ENCODE data around the gene NUDT22.

NUDT22 gene

DNA sequence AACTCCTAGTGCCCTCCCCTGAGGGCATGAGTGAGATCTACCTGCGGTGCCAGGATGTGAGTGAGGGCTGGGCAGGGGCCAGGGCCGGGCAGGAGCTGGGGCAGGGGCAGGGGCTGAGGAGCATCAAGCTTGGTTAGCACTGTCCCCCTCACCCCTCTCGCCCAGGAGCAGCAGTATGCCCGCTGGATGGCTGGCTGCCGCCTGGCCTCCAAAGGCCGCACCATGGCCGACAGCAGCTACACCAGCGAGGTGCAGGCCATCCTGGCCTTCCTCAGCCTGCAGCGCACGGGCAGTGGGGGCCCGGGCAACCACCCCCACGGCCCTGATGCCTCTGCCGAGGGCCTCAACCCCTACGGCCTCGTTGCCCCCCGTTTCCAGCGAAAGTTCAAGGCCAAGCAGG, 5.8 kb upstream of the NUDT22 start:
- H3K4me3 ChIP-seq (ENCODE audit: control insufficient read depth, low read depth, low read length) = no peak overlapping the region
- DNase-seq (ENCODE audit: low read depth) = no peak
- TF ChIP-seq, protein P1, sequence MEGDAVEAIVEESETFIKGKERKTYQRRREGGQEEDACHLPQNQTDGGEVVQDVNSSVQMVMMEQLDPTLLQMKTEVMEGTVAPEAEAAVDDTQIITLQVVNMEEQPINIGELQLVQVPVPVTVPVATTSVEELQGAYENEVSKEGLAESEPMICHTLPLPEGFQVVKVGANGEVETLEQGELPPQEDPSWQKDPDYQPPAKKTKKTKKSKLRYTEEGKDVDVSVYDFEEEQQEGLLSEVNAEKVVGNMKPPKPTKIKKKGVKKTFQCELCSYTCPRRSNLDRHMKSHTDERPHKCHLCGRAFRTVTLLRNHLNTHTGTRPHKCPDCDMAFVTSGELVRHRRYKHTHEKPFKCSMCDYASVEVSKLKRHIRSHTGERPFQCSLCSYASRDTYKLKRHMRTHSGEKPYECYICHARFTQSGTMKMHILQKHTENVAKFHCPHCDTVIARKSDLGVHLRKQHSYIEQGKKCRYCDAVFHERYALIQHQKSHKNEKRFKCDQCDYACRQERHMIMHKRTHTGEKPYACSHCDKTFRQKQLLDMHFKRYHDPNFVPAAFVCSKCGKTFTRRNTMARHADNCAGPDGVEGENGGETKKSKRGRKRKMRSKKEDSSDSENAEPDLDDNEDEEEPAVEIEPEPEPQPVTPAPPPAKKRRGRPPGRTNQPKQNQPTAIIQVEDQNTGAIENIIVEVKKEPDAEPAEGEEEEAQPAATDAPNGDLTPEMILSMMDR (conservative IDR thresholded peaks at IDR 0.05; ENCODE audit: control insufficient read depth, insufficient read depth, low read depth, low read length) = no peak

DNA sequence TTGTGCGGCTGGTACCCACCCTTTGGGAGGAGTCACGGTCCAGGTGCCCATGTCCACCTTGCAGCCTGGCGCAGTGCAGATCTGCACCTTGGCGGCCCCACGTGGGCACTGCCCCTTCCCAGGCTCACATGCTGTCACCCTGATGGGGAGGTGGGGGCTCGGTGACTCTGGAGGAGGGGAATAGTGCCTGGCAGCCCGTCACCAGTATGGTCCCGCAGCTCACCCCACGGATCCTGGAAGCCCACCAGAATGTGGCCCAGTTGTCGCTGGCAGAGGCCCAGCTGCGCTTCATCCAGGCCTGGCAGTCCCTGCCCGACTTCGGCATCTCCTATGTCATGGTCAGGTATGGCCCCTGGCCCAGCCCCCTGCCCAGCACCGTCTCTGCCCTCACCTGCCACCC, 5.3 kb upstream of the NUDT22 start:
- no peak overlapping the region for H3K4me3 ChIP-seq (ENCODE audit: control insufficient read depth, low read depth, low read length)
- no peak for DNase-seq (ENCODE audit: low read depth)
- TF ChIP-seq, protein P1 (conservative IDR thresholded peaks at IDR 0.05; ENCODE audit: control insufficient read depth, insufficient read depth, low read depth, low read length) = no peak

DNA sequence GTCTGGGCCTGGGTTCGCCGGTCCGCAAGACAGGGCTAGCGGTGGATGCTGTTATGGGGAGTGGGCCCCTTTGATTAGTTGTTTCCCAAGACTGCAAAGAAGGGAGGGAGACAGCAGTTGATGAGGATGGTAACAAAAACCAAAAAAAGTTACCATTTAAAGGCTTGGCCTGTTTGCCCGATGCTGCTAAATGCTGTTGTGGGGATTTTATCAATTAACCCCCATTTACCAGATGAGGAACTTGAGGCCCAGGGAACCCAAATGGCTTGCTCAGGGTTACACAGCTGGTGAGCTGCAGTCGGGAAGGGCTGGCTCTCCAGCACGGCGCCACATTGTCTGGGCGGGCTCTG, 3.4 kb upstream of the NUDT22 start:
- H3K4me3 ChIP-seq (ENCODE audit: control insufficient read depth, low read depth, low read length) = no peak overlapping the region
- TF ChIP-seq, protein P1 (conservative IDR thresholded peaks at IDR 0.05; ENCODE audit: control insufficient read depth, insufficient read depth, low read depth, low read length) = no peak
- DNase-seq (ENCODE audit: low read depth) = no peak

DNA sequence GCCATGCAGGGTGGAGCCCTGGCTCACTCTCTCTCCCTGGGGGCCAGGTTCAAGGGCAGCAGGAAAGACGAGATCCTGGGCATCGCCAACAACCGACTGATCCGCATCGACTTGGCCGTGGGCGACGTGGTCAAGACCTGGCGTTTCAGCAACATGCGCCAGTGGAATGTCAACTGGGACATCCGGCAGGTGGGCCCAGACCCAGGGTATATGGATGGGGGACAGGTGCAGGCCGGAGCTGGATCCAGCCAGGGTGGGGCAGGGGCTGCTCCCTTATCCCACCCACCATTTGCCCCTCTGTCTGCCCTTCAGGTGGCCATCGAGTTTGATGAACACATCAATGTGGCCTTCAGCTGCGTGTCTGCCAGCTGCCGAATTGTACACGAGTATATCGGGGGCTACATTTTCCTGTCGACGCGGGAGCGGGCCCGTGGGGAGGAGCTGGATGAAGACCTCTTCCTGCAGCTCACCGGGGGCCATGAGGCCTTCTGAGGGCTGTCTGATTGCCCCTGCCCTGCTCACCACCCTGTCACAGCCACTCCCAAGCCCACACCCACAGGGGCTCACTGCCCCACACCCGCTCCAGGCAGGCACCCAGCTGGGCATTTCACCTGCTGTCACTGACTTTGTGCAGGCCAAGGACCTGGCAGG, 2.9 kb upstream of the NUDT22 start:
- TF ChIP-seq, protein P1 (conservative IDR thresholded peaks at IDR 0.05; ENCODE audit: control insufficient read depth, insufficient read depth, low read depth, low read length) = no peak
- no peak overlapping the region for H3K4me3 ChIP-seq (ENCODE audit: control insufficient read depth, low read depth, low read length)
- no peak for DNase-seq (ENCODE audit: low read depth)

DNA sequence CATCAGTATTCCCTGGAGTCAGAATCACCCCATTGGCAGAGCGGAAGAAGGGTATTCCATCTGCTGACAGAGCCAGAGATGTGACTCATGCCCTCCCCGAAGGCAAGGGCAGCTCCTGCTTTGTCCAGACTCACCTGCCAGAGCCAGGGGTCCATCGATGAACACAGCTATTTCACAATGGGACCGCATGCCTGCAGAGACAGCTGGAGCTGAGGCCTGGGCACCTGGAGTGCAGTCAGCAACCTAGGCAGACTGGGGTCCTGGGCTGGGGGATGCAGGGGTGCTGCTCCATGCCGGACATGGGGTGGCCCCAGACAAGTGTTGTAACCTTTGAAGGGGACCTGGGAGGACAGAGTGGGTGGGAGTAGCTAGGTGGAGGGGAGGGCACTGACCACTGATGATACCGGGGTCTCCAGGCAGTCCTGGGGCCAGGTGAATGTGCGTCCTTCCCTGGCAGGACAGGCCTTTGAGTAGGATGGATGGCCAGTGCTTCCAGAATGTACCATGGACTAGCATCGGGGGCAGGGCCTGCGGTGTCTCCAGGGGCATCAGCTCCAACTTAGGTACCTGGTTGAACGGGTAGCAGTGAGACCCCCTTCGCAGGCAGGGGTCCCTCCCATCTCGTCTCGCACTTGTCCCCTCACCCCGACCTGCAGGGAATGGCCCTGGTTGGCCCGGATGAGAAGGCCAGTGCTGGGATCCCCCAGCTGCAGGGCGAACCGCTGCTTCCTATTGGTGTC, 1.8 kb upstream of the NUDT22 start:
- peak; percentile 49 for DNase-seq (ENCODE audit: low read depth)
- TF ChIP-seq, protein P1 (conservative IDR thresholded peaks at IDR 0.05; ENCODE audit: control insufficient read depth, insufficient read depth, low read depth, low read length) = no peak
- H3K4me3 ChIP-seq (ENCODE audit: control insufficient read depth, low read depth, low read length) = no peak overlapping the region

DNA sequence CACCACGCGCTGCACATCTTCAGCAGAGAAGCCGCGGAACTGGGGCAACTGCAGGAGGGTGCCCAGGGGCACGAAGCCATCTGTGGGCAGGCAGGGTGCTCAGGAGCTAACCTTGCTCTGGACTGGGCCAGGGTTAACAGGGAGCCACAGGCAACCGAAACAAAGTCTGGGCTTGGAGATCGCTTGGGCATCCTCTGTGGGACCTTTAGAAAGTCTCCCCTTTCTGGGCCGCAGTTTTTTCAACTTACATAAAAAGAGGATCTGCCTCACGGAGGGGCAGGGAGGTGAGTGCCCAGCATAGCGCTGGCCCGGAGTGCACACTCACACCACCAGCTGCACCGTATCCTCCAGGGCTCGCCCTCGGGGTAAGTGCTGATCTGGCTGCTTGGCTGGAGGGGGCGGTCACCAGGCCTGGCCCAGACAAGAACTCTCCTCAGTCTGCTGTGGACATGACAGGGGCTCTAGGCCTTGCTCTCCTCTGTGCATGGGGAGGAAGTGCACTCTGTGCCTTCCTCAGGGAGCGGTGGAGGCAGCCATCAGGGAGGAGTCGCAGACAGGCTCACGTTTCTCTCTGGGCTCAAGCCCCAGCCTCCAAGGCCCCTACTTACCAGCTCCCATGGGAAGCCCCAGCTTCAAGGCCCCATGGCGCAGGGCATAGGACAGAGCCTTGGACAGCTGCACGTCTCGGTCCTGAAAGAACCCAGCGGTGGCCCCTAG, 1.0 kb upstream of the NUDT22 start:
- TF ChIP-seq, protein P1 (conservative IDR thresholded peaks at IDR 0.05; ENCODE audit: control insufficient read depth, insufficient read depth, low read depth, low read length) = no peak
- peak overlapping the region; percentile 75 for H3K4me3 ChIP-seq (ENCODE audit: control insufficient read depth, low read depth, low read length)
- DNase-seq (ENCODE audit: low read depth) = no peak

Measured in fibroblast of mammary gland (primary cell).